ENCODE measurements around the gene POGZ. TPM values are rescaled to one million over a fixed set of nuclear protein-coding genes. Genes with fewer than 3 reads are reported as not detected.
A peak's percentile ranks its signal among the peaks of the same experiment; 100 is the strongest.

The POGZ gene
- total and polyA plus RNA-seq, 2 of the 13 experiments (the other 11 are each of a cell fraction or from before 2014, with no cell fraction given): 15.3 to 45.6 TPM

DNA sequence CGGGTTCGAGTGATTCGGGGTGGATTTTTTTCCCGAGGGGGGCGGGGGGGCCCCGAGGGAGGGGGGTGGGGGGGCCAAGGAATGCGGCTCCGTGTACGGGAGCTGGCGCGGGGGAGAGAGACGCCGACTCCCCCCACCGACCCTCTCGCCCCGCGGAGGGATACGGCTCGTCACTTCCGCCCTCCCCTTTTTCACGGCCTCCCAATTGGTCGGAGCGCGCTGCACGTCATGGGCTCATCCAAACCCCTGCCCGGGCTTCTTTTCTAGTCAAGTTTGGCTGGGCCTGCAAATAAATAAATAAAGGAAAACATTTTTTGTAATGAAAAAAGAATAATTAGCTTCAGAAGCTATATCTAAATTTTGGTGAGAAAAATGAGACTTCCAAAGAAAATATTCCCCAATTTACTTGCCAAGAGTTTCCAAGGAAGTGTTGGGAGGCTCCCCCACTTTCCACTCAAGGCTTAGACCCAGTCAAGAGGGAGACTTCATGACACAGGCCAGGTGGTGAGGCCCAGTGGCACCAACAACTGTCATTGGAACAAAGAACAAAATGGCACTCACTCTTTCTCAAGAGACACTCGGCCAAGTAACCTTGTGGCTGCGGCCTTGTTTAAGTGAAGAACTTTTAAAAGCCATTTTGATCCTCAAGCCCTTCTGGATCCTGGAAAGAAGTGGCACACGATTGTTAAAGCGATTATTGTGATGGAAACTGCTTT, at the start of gene POGZ (continued):
- TF ChIP-seq, protein P1, sequence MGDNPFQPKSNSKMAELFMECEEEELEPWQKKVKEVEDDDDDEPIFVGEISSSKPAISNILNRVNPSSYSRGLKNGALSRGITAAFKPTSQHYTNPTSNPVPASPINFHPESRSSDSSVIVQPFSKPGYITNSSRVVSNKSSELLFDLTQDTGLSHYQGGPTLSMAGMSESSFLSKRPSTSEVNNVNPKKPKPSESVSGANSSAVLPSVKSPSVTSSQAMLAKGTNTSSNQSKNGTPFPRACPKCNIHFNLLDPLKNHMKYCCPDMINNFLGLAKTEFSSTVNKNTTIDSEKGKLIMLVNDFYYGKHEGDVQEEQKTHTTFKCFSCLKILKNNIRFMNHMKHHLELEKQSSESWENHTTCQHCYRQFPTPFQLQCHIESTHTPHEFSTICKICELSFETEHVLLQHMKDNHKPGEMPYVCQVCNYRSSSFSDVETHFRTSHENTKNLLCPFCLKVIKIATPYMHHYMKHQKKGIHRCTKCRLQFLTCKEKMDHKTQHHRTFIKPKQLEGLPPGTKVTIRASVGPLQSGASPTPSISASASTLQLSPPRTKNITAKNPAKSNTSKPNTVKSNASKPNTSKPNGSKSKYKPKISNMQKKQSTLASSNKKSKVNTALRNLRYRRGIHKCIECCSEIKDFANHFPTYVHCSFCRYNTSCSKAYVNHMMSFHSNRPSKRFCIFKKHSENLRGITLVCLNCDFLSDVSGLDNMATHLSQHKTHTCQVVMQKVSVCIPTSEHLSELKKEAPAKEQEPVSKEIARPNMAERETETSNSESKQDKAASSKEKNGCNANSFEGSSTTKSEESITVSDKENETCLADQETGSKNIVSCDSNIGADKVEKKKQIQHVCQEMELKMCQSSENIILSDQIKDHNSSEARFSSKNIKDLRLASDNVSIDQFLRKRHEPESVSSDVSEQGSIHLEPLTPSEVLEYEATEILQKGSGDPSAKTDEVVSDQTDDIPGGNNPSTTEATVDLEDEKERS (CRISPR knock-in tag; IDR thresholded peaks at IDR 0.05): no peak
- no peak for TF ChIP-seq ZNF652 (CRISPR knock-in tag; IDR thresholded peaks at IDR 0.05; ENCODE audit: borderline replicate concordance, low read depth)
- TF ChIP-seq, protein P2, sequence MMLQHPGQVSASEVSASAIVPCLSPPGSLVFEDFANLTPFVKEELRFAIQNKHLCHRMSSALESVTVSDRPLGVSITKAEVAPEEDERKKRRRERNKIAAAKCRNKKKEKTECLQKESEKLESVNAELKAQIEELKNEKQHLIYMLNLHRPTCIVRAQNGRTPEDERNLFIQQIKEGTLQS (CRISPR knock-in tag; IDR thresholded peaks at IDR 0.05): no peak
- no peak for TF ChIP-seq NR2F1 (CRISPR knock-in tag; IDR thresholded peaks at IDR 0.05)
- TF ChIP-seq ZNF703 (CRISPR knock-in tag; IDR thresholded peaks at IDR 0.05; ENCODE audit: borderline replicate concordance): no peak
- TF ChIP-seq ARNT2 (CRISPR knock-in tag; IDR thresholded peaks at IDR 0.05; ENCODE audit: low read depth): no peak
- TF ChIP-seq ZNF230 (CRISPR knock-in tag; IDR thresholded peaks at IDR 0.05): no peak
- TF ChIP-seq, protein P3, sequence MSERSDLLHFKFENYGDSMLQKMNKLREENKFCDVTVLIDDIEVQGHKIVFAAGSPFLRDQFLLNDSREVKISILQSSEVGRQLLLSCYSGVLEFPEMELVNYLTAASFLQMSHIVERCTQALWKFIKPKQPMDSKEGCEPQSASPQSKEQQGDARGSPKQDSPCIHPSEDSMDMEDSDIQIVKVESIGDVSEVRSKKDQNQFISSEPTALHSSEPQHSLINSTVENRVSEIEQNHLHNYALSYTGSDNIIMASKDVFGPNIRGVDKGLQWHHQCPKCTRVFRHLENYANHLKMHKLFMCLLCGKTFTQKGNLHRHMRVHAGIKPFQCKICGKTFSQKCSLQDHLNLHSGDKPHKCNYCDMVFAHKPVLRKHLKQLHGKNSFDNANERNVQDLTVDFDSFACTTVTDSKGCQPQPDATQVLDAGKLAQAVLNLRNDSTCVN (CRISPR knock-in tag; IDR thresholded peaks at IDR 0.05; ENCODE audit: borderline replicate concordance): no peak
- 0 out of 2 replicates have a peak, but pooled peaks have one; percentile 25 for TF ChIP-seq ZNF441 (CRISPR knock-in tag; IDR thresholded peaks at IDR 0.05; ENCODE audit: borderline replicate concordance)
- TF ChIP-seq NFKB2 (CRISPR knock-in tag; IDR thresholded peaks at IDR 0.05; ENCODE audit: borderline replicate concordance): no peak
- peak; percentile 86 for TF ChIP-seq CHD2 (IDR thresholded peaks at IDR 0.05; ENCODE audit: low read depth, low read length)
- no peak for TF ChIP-seq ZNF256 (CRISPR knock-in tag; conservative IDR thresholded peaks at IDR 0.05)
- TF ChIP-seq POLR2A (IDR thresholded peaks at IDR 0.05; ENCODE audit: insufficient read depth in 1 of 2, low read depth in 2 of 2, low read length in 2 of 2): peak; percentile 42 to 59; a peak in 2 of 4 replicates
- no peak for TF ChIP-seq ZNF784 (CRISPR knock-in tag; IDR thresholded peaks at IDR 0.05; ENCODE audit: borderline replicate concordance)
- TF ChIP-seq RARA (CRISPR knock-in tag; IDR thresholded peaks at IDR 0.05): no peak
- TF ChIP-seq, protein P4, sequence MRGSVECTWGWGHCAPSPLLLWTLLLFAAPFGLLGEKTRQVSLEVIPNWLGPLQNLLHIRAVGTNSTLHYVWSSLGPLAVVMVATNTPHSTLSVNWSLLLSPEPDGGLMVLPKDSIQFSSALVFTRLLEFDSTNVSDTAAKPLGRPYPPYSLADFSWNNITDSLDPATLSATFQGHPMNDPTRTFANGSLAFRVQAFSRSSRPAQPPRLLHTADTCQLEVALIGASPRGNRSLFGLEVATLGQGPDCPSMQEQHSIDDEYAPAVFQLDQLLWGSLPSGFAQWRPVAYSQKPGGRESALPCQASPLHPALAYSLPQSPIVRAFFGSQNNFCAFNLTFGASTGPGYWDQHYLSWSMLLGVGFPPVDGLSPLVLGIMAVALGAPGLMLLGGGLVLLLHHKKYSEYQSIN (CRISPR knock-in tag; IDR thresholded peaks at IDR 0.05; ENCODE audit: borderline replicate concordance): no peak
- TF ChIP-seq NFIC (IDR thresholded peaks at IDR 0.05; ENCODE audit: low read length): no peak; the same call in 1 of the 2 replicates
- TF ChIP-seq, protein P5, sequence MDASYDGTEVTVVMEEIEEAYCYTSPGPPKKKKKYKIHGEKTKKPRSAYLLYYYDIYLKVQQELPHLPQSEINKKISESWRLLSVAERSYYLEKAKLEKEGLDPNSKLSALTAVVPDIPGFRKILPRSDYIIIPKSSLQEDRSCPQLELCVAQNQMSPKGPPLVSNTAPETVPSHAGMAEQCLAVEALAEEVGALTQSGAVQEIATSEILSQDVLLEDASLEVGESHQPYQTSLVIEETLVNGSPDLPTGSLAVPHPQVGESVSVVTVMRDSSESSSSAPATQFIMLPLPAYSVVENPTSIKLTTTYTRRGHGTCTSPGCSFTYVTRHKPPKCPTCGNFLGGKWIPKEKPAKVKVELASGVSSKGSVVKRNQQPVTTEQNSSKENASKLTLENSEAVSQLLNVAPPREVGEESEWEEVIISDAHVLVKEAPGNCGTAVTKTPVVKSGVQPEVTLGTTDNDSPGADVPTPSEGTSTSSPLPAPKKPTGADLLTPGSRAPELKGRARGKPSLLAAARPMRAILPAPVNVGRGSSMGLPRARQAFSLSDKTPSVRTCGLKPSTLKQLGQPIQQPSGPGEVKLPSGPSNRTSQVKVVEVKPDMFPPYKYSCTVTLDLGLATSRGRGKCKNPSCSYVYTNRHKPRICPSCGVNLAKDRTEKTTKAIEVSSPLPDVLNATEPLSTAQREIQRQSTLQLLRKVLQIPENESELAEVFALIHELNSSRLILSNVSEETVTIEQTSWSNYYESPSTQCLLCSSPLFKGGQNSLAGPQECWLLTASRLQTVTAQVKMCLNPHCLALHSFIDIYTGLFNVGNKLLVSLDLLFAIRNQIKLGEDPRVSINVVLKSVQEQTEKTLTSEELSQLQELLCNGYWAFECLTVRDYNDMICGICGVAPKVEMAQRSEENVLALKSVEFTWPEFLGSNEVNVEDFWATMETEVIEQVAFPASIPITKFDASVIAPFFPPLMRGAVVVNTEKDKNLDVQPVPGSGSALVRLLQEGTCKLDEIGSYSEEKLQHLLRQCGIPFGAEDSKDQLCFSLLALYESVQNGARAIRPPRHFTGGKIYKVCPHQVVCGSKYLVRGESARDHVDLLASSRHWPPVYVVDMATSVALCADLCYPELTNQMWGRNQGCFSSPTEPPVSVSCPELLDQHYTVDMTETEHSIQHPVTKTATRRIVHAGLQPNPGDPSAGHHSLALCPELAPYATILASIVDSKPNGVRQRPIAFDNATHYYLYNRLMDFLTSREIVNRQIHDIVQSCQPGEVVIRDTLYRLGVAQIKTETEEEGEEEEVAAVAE (CRISPR knock-in tag; IDR thresholded peaks at IDR 0.05; ENCODE audit: borderline replicate concordance): no peak

Data from HepG2 (cell line).